ENCODE results near the gene NOP58. TPM values are rescaled to one million over a fixed set of nuclear protein-coding genes. Genes with fewer than 3 reads are reported as not detected.

The NOP58 gene
- total RNA-seq, 4 donors from 2014 or later = 48.0 to 96.9 (median 56.8) TPM

DNA sequence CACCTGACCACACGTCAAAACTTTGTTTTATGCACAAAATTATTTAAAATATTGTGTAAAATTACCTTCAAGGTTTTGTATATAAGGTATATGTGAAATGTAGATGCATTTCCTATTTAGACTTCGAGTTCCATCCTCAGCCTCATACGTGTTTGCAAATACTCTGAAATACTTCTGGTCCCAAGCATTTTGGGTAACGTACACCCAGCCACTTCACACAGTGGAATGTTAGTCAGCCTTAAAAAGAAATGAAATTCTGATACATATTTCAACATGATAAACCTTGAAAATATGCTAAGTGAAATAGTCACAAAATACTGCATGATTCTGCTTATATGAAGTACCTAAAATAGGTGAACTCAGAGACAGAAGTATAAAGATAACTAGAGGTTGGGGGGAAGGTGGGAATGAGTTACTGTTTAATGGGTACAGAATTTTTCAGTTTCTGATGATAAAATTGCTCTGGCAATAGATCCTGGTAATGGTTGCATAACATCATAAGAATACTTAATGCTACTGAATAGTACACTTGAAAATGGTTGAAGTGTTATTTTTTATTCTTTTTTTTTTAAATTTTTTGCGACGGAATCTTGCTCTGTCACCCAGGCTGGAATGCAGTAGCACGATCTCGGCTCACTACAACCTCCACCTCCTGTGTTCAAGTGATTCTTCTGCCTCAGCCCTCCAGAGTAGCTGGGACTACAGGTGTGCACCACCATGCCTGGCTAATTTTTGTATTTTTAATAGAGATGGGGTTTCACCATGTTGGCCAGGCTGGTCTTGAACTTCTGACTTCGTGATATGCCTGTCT is 24.0 kb downstream of the NOP58 start:
- 93% methylated on average over 9 of the region's 9 CpGs for WGBS

DNA sequence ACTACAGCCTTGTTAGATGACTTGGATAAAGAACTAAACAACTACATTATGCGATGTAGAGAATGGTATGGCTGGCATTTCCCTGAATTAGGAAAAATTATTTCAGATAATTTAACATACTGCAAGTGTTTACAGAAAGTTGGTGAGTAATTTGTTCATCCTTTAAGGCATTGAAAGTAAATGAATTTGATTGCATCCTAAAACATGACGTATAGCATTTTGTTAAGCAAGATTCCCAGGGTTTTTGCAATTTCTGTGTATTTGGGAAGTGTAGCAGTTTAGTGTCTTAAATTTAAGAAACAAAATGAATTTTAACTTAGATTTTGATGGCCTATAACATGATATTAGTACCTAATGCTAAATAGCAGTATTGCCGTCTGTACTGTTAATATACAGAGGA is 24.8 kb downstream of the NOP58 start:
- Histone ChIP-seq H3K4me3 (no peak overlapping the region), H3K36me3 (peaks cover 92% of the 10 kb centered on the region), H3K4me1 (no peaks in the 10 kb centered on the region), H3K27me3 (no peaks in the 10 kb centered on the region), H3K9me3 (no peaks in the 10 kb centered on the region), H3K27ac (no peak overlapping the region)
- no peak for TF ChIP-seq POLR2AphosphoS5 (IDR thresholded peaks at IDR 0.05)
- TF ChIP-seq, protein P1, sequence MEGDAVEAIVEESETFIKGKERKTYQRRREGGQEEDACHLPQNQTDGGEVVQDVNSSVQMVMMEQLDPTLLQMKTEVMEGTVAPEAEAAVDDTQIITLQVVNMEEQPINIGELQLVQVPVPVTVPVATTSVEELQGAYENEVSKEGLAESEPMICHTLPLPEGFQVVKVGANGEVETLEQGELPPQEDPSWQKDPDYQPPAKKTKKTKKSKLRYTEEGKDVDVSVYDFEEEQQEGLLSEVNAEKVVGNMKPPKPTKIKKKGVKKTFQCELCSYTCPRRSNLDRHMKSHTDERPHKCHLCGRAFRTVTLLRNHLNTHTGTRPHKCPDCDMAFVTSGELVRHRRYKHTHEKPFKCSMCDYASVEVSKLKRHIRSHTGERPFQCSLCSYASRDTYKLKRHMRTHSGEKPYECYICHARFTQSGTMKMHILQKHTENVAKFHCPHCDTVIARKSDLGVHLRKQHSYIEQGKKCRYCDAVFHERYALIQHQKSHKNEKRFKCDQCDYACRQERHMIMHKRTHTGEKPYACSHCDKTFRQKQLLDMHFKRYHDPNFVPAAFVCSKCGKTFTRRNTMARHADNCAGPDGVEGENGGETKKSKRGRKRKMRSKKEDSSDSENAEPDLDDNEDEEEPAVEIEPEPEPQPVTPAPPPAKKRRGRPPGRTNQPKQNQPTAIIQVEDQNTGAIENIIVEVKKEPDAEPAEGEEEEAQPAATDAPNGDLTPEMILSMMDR (IDR thresholded peaks at IDR 0.05) = no peak
- no peak for TF ChIP-seq POLR2A (IDR thresholded peaks at IDR 0.05)
- TF ChIP-seq EP300 (IDR thresholded peaks at IDR 0.05) = no peak
- no peak for DNase-seq (ENCODE audit: low spot score in 2 of 2)
- WGBS = 94% methylated on average over 3 of the region's 3 CpGs

More for the DNA sequence above, 24.0 kb downstream of the NOP58 start:
- TF ChIP-seq POLR2A (IDR thresholded peaks at IDR 0.05) (no peak), POLR2AphosphoS5 (IDR thresholded peaks at IDR 0.05) (no peak), EP300 (IDR thresholded peaks at IDR 0.05) (no peak)
- TF ChIP-seq, protein P1 (IDR thresholded peaks at IDR 0.05) = no peak
- no peaks in the 10 kb centered on the region for H3K27me3 ChIP-seq
- no peak overlapping the region for H3K27ac ChIP-seq
- no peaks in the 10 kb centered on the region for H3K9me3 ChIP-seq
- no peaks in the 10 kb centered on the region for H3K4me1 ChIP-seq
- peaks cover 92% of the 10 kb centered on the region for H3K36me3 ChIP-seq
- DNase-seq (ENCODE audit: low spot score in 2 of 2) = no peak
- H3K4me3 ChIP-seq = no peak overlapping the region

DNA sequence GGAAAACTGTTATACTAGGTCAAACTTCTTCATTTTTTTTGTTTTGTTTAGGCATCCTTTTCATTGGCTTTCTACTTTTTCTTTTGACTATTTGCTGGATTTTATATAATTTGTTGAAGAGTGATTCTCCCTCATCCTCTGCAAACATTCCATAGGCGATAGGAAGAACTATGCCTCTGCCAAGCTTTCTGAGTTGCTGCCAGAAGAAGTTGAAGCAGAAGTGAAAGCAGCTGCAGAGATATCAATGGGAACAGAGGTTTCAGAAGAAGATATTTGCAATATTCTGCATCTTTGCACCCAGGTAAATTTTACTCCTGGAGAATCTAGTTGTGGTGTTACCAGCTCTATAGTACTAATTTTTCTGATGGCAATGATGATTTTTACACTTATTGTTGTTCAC is 25.4 kb downstream of the NOP58 start:
- TF ChIP-seq EP300 (IDR thresholded peaks at IDR 0.05) (no peak), POLR2A (IDR thresholded peaks at IDR 0.05) (no peak), POLR2AphosphoS5 (IDR thresholded peaks at IDR 0.05) (no peak)
- TF ChIP-seq, protein P1 (IDR thresholded peaks at IDR 0.05) = no peak
- DNase-seq (ENCODE audit: low spot score in 2 of 2) = no peak
- no peak overlapping the region for H3K27ac ChIP-seq
- peaks cover 92% of the 10 kb centered on the region for H3K36me3 ChIP-seq
- no peaks in the 10 kb centered on the region for H3K4me1 ChIP-seq
- 70% methylated on average over 1 of the region's 1 CpG for WGBS
- H3K27me3 ChIP-seq = no peaks in the 10 kb centered on the region
- H3K9me3 ChIP-seq = no peaks in the 10 kb centered on the region
- no peak overlapping the region for H3K4me3 ChIP-seq

DNA sequence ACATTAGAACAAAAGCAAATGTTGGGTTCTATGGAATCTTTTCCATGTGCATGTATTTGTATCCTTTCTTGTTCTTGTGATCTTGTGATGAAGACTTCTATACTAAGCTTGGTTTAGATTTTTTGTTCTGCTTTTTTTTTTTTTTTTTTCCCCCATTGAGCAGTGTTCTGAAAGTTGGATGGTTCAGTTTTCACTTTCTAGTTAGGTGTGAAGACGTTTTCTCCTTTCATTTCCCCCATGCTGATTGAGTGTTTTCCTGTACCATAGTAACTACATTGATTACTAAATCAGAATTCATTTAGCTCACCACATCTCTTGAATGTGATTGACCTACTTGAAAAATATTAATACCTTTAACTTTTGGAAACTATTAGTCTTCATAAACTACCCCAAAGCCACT is 34.1 kb downstream of the NOP58 start:
- no peak overlapping the region for H3K27ac ChIP-seq
- no peak for DNase-seq (ENCODE audit: low spot score in 2 of 2)
- H3K4me3 ChIP-seq = no peak overlapping the region
- peaks cover 94% of the 10 kb centered on the region for H3K36me3 ChIP-seq
- no peaks in the 10 kb centered on the region for H3K4me1 ChIP-seq
- H3K9me3 ChIP-seq = no peaks in the 10 kb centered on the region
- TF ChIP-seq, protein P1 (IDR thresholded peaks at IDR 0.05) = no peak
- no peak for TF ChIP-seq POLR2AphosphoS5 (IDR thresholded peaks at IDR 0.05)
- TF ChIP-seq EP300 (IDR thresholded peaks at IDR 0.05) = no peak
- TF ChIP-seq POLR2A (IDR thresholded peaks at IDR 0.05) = no peak
- WGBS = 69% methylated on average over 1 of the region's 1 CpG
- no peaks in the 10 kb centered on the region for H3K27me3 ChIP-seq

DNA sequence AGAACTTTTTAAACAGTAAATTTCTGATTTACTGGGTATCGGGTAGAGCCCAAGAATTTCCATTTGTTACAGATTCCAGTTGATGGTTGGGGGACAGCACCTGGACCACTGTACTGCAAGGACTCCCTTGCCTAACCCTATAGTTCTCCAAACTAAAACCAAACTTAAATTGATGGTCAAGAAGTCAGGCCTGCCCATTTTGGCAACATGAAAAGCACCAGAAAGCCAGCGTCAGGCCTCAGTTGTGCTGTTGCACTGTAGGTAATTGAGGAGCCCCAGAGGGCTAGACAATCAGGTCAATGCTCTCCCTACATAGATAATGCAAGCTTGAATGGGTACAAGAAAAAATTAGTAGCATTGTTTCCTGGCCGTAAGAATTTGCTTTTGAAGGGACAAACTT is 40.5 kb downstream of the NOP58 start:
- Histone ChIP-seq H3K4me3 (no peak overlapping the region), H3K9me3 (no peaks in the 10 kb centered on the region), H3K36me3 (peaks cover 75% of the 10 kb centered on the region), H3K4me1 (no peaks in the 10 kb centered on the region), H3K27me3 (no peaks in the 10 kb centered on the region), H3K27ac (no peak overlapping the region)
- no peak for DNase-seq (ENCODE audit: low spot score in 2 of 2)
- 94% methylated on average over 3 of the region's 3 CpGs for WGBS
- no peak for TF ChIP-seq POLR2A (IDR thresholded peaks at IDR 0.05)
- TF ChIP-seq POLR2AphosphoS5 (IDR thresholded peaks at IDR 0.05) = no peak
- TF ChIP-seq, protein P1 (IDR thresholded peaks at IDR 0.05) = no peak
- no peak for TF ChIP-seq EP300 (IDR thresholded peaks at IDR 0.05)
